Left colon (tissue), 2 donors: ENCODE data around the gene PLXNA2. TPM values are rescaled to one million over a fixed set of nuclear protein-coding genes. Genes with fewer than 3 reads are reported as not detected.
A peak's percentile ranks its signal among the peaks of the same experiment; 100 is the strongest.

ENCODE experiments used
- ATAC-seq: fragments of 200-7000 bp; cut with Tn5 transposase; one replicate; pipeline ENCODE4 v1.9.1; 2020; ENCODE audit warnings: mild to moderate bottlenecking, moderate library complexity
- DNase-seq, 2 donors: peaks; one replicate each; pipeline ENCODE4 v3.0.0-alpha.2; 2020
- intact Hi-C, 2 donors: fragments of 100-400 bp; cut with DNase I in 1 of 2; cut with micrococcal nuclease in 1 of 2; formaldehyde crosslinking; loops; one replicate each; pipeline versions ENCODE4 v1.11.2 to v1.14.0; 2022; cut with DNase I, micrococcal nuclease
- total RNA-seq, 2 donors: library from RNA; stranded (reverse); fragmentation: NEBNext Ultra II Directional; extraction: Animal tissue kit (Norgen Biotek cat#: 25700); gene quantifications; one replicate each; pipeline ENCODE4 v1.2.1, GENCODE V29; 2021
- donor health status: DM: no; HTN: no; CAD: no.
- donor health status: DM: yes; HTN: yes; CAD: no.

Gene PLXNA2
- total RNA-seq, 2 donors from 2014 or later = 89.3 to 103 TPM

GRCh38 chr1:208174731-208175507, 69.3 kb downstream of the PLXNA2 start:
- intact Hi-C loops = no loop called here
- no peak for DNase-seq
- no peak for ATAC-seq

GRCh38 chr1:208174200-208174599, 70.0 kb downstream of the PLXNA2 start:
- intact Hi-C loops = no loop called here
- no peak for DNase-seq
- no peak for ATAC-seq

- DNase-seq = no peak
- intact Hi-C loops = no loop called here
- no peak for ATAC-seq
Observed at GRCh38 chr1:208173749-208174148, 70.4 kb downstream of the PLXNA2 start.

GRCh38 chr1:208172423-208173145, 71.6 kb downstream of the PLXNA2 start:
- intact Hi-C loops = no loop called here
- DNase-seq = no peak
- ATAC-seq = no peak

GRCh38 chr1:208171616-208172422, 72.4 kb downstream of the PLXNA2 start:
- intact Hi-C loops = no loop called here
- ATAC-seq (no peak), DNase-seq (no peak)

GRCh38 chr1:208170252-208170651, 73.9 kb downstream of the PLXNA2 start:
- ATAC-seq (no peak), DNase-seq (no peak)
- intact Hi-C loops = no loop called here

GRCh38 chr1:208169081-208169879, 74.9 kb downstream of the PLXNA2 start:
- ATAC-seq (no peak), DNase-seq (no peak)
- intact Hi-C loops = no loop called here

- DNase-seq (no peak), ATAC-seq (no peak)
- intact Hi-C loops = no loop called here
Observed at GRCh38 chr1:208167261-208167869, 76.8 kb downstream of the PLXNA2 start.

- intact Hi-C loops = no loop called here
- no peak for DNase-seq
- ATAC-seq = no peak
Observed at GRCh38 chr1:208166340-208167138, 77.6 kb downstream of the PLXNA2 start.

- intact Hi-C loops = no loop called here
- no peak for DNase-seq
- ATAC-seq = no peak
Observed at GRCh38 chr1:208165659-208166058, 78.5 kb downstream of the PLXNA2 start.

GRCh38 chr1:208164609-208165008, 79.6 kb downstream of the PLXNA2 start:
- no peak for DNase-seq
- intact Hi-C loops = no loop called here
- ATAC-seq = no peak

GRCh38 chr1:208163539-208163938, 80.6 kb downstream of the PLXNA2 start:
- intact Hi-C loops = no loop called here
- peak; percentile 60 for ATAC-seq

GRCh38 chr1:208162903-208163302, 81.3 kb downstream of the PLXNA2 start:
- peak; percentile 76 for ATAC-seq

More at GRCh38 chr1:208163539-208163938, 80.6 kb downstream of the PLXNA2 start:
- DNase-seq = no peak

GRCh38 chr1:208161656-208162375, 82.4 kb downstream of the PLXNA2 start:
- no peak for ATAC-seq
- no peak for DNase-seq

More at GRCh38 chr1:208162903-208163302, 81.3 kb downstream of the PLXNA2 start:
- intact Hi-C loops = no loop called here
- peak in 1 of 2 donors; percentile 85 for DNase-seq

GRCh38 chr1:208161005-208161404, 83.2 kb downstream of the PLXNA2 start:
- intact Hi-C loops = no loop called here

More at GRCh38 chr1:208161656-208162375, 82.4 kb downstream of the PLXNA2 start:
- intact Hi-C loops = no loop called here

GRCh38 chr1:208160259-208160819, 83.8 kb downstream of the PLXNA2 start:
- ATAC-seq = no peak
- intact Hi-C loops = no loop called here
- no peak for DNase-seq

More at GRCh38 chr1:208161005-208161404, 83.2 kb downstream of the PLXNA2 start:
- ATAC-seq = no peak
- no peak for DNase-seq
